CD4-positive, alpha-beta T cell treated with Interleukin-4 for 4 hours (primary cell): ENCODE results near the gene DBT.
"Not testable (repeated sequence)": the region's sequence is repeated elsewhere in the genome, so short reads cannot be mapped to it uniquely, and the experiment has no call there.

Experiments used
- DNase-seq: peaks from one replicate; pipeline ENCODE4 v3.0.0-alpha.2; 2020

DBT gene

DNA sequence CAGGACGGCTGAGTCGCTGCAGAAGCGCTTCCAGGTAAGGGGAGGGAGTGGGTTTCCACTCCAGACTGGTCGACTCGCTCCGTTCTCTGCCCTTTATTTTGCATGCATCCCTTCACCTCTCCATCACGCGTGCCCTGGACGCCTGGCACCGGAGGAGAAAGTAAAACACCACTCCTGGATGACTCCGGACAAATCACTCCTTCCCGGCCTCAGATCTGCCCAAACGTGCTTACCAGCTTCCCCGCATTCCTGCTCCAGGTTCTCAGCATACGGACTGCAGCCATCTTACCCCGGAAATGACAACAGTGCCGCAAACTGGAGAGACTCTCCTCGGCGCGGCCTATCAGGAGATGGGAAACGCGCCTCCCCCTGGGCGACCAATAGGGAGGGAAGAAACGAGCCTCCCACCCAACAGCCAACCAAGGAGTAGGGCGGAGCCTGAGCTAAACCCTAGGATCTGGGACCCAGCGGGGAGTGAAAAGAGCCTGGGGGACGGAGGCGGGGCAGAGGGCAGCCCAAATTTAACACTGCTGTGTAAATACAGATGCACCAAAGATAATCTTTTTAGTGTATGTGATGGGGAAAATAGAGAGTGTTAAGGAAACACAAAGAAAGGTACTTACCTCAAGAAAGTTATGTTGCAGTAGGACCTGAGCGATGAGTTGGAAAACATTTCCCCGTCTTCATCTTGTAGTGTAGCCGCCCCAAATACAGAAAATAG, at the start of gene DBT:
Gene DBT (minus strand): TSS at position 298 of the 721 bp plus-strand sequence. CDS start 14 bp downstream, at position 284.
- peak; percentile 90 for DNase-seq

DNA sequence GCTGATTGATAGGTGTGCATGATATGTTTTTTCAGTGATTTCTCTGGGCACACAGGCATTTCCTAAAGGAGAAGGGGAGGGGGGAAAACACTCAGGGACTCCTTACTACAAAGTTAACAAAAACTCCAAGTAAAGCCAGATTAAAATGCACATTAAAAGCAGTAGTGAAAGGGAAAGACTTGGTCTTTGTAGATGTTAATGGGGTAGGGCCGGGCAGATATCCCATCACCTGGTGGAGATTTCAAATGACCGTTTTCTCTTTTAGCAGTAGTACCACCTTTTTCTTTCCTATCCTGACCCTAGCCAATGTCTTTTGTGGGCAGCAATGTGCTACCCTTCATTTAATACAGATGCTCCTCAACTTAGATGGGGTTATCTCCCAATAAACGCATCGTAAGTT, 48.9 kb upstream of the DBT start:
- no peak for DNase-seq

GRCh38 chr1:100296997-100297396, 47.4 kb upstream of the DBT start:
- not testable (repeated sequence) for DNase-seq

GRCh38 chr1:100296140-100296539, 46.5 kb upstream of the DBT start:
- DNase-seq: no peak

GRCh38 chr1:100292711-100293110, 43.1 kb upstream of the DBT start:
- no peak for DNase-seq

DNA sequence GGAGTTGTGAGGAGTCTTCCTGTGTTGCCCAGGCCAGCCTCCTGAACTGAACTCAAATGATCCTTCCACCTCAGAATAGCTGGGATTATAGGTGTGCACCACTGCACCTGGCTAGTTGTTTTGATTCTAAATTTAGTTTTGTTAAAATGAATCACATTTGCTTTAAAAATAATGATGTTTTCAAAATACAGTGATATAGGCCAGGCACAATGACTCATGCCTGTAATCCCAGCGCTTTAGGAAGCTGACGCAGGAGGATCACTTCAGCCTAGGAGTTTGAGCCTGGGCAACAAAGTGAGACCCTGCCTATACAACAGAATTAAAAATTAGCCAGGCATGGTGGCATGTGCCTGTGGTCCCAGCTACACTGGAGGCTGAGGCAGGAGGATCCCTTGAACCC, 40.7 kb upstream of the DBT start:
- no peak for DNase-seq

DNA sequence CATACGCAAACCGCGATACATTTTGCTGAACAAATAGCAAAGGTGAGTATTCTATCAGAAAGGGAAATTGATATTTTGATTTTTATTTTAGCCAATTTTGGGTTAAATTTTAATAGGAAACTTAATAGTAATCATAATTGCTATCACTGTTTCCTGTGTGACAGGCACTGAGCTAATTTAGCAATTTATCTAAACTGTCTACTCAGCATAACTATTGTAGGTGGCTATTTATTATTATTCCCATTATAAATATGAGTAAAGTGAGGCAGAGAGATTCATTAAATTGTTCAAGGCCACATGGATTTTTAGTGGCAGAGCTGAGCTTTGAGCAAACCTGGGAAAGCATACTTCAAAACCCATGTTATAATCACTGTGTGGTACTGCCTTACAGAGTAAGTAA, 37.5 kb upstream of the DBT start:
- DNase-seq: no peak

- DNase-seq: no peak
Observed at GRCh38 chr1:100284591-100284990, 35.0 kb upstream of the DBT start.

DNA sequence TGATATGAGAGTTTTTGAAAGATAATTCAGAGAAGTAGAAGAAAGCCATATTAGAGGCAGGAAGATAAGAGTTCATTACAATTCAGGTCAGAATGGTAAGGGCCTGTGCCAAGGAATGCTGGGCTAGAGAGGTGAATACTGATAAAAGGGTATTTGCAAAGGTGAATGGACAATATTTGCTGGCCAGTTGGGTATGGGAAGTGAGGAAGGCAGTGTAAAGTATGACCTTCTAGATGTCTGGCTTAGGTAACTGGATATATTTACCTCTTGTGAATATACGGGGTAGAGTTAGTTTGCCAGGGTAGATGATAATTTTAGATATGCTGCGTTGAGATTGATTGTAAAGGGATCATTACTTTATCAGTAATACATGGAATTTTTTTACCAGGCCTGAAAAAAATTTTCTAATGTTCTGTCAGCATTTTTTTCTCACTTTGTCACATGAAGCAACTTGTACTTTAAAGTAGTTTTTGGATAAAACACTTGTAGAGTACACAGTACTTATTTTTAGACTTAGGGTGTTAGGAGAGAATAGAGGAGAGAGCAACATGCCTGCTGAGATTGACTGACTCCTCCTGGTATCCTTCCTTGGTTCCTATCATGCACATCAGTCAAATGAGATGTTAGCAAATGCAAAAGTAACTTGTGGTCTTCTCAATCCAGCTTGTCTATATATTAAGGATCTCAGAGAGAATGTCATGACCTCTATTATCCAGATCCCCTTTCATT, 30.5 kb upstream of the DBT start:
- no peak for DNase-seq

GRCh38 chr1:100279358-100279923, 29.8 kb upstream of the DBT start:
- no peak for DNase-seq

DNA sequence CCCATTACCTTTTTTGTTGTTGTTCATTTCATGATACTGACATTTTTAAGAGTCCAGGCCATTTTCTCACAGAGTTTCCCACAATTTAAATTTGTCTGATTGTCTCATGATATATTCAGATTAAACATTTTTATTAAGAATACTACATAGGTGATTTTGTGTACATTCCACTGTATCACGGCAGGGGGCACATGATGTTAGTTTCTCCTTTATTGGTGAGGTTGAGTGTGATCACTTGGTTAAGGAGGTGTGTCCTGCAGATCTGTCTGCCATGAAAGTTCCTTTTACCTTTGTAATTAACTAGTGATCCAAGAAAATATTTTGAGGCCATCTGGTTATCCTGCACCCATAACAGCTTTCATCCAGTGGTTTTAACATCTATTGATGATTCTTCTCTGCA, 28.2 kb upstream of the DBT start:
- peak; percentile 35 for DNase-seq

- DNase-seq: no peak
Observed at GRCh38 chr1:100268202-100268601, 18.6 kb upstream of the DBT start.

DNA sequence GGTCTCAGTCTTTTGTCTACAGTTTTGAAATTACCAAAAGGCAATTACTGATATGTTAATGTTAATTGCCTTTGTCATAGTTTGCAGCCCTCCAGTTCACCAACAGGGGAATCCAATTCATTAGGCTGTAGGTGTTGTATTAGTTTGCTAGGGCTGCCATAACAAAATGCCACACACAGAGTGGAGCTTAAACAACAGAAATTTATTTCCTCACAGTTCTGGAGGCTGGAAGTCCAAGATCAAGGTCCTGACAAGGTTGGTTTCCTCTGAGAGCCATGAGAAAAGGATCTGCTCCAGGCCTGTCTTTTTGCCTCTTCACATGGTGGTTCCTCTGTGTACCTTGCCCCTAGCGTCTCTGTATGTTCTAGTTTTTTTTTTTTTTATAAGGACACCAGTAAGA, 17.6 kb upstream of the DBT start:
- no peak for DNase-seq

GRCh38 chr1:100266741-100267140, 17.1 kb upstream of the DBT start:
- DNase-seq: no peak

DNA sequence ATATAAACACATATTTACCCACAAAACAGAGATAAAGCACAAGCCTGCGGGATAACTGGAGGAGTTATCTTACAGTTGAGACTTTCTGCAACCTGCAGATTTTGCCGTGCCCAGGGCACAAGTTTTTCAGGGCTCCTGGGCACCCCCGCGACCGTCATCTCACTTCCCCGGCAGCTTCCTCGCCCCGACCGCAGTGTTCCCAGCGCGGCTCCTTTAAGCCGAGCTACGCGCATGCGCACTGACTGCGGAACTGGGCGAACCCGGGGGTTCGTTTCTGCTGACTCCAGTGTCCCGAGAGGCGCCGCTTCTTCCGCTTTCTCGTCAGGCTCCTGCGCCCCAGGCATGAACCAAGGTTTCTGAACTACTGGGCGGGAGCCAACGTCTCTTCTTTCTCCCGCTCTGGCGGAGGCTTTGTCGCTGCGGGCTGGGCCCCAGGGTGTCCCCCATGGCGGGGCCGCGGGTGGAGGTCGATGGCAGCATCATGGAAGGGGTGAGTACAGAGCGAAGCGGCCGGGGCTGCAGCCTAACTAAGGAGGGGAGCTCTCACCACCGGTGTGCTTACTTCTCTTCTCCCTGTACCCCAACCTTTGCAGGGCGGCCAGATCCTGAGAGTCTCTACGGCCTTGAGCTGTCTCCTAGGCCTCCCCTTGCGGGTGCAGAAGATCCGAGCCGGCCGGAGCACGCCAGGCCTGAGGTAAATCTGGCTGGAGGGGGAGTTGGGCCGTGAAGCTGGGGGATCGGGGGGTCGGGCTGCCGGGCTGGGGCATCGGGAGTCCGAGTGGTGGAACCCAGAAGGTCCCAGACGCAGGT, 16.5 kb upstream of the DBT start, which contains the start of gene RTCA:
Gene RTCA (plus strand): TSS at position 286 of the 810 bp plus-strand sequence. CDS start 160 bp downstream, at position 446.
- peak; percentile 95 for DNase-seq

DNA sequence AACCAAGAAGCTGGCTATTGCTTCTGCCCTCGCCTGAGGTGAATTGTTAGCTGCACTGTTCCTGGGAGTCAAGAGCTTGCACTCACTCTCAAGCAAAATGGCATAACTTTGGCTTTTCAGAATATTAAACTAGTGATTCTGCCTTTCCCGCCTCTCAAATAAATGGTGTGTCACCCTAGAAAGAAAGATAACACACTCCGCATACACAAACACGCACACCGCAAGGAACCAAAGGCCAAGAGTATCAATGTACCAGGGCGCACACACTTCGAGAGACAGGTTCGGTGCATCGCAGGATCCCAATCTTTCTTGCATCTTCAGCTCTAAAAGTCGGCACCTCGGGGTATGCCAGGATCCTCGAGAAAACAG, 15.9 kb upstream of the DBT start:
- DNase-seq: peak; percentile 57

- not testable (repeated sequence) for DNase-seq
Observed at GRCh38 chr1:100264081-100264480, 14.4 kb upstream of the DBT start.

GRCh38 chr1:100261686-100262085, 12.1 kb upstream of the DBT start:
- no peak for DNase-seq

DNA sequence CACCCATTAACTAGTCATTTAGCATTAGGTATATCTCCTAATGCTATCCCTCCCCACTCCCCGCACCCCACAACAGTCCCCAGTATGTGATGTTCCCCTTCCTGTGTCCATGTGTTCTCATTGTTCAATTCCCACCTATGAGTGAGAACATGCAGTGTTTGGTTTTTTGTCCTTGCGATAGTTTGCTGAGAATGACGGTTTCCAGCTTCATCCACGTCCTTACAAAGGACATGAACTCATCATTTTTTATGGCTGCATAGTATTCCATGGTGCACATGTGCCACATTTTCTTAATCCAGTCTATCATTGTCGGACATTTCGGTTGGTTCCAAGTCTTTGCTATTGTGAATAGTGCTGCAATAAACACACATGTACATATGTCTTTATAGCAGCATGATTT, 8.8 kb upstream of the DBT start:
- DNase-seq: not testable (repeated sequence)

DNA sequence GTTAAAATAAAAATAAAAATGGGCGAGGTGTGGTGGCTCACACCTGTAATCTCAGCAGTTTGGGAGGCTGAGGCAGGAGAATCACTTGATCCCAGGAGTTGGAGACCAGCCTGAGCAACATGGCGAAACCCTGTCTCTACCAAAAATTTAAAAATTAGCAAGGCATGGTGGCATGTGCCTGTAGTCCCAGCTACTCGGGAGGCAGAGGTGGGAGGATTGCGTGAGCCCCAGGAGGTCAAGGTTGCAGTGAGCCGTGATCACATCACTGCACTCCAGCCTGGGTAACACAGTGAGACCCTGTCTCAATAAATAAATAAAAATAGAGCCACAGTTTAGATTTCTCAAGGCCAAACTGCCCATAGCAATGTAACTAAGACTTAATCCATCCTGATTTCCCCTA, 6.6 kb upstream of the DBT start:
- not testable (repeated sequence) for DNase-seq

GRCh38 chr1:100253552-100253951, 3.9 kb upstream of the DBT start:
- DNase-seq: no peak

- DNase-seq: no peak
Observed at GRCh38 chr1:100252901-100253300, 3.3 kb upstream of the DBT start.

DNA sequence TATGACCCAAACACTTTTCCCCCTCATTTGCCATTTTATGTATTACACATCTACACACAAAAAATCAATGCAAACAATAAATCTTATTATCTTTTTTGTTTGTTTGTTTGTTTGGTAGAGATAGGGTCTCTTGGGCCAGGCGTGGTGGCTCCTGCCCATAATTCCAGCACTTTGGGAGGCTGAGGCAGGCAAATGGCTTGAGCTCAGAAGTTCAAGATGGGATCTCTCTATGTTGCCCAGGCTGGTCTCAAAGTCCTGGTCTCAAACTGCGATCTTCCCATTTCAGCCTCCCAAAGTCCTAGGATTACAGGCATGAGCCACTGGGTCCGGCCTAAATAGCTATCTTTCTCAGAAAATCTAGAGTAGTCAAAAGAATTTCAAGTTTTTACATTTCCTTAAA, 1.2 kb upstream of the DBT start:
- DNase-seq: no peak
